GM12878 (cell line): ENCODE data around the gene TIMP4. TPM values are rescaled to one million over a fixed set of nuclear protein-coding genes. Genes with fewer than 3 reads are reported as not detected.
A peak's percentile ranks its signal among the peaks of the same experiment; 100 is the strongest.

Experiments used
- ATAC-seq: fragments of 200-7000 bp; cut with Tn5 transposase; 3 replicates; pipeline ENCODE4 v1.9.1; 2020; ENCODE audit warnings: mild to moderate bottlenecking, moderate library complexity
- BruUV-seq: library from RNA; stranded (reverse); fragments of 400-500 nt; replicated peaks from 2 replicates; lab custom pipeline; 2021; lab: Mats Ljungman, UMichigan
- CTCF ChIA-PET: fragments of 300-600 bp; sonication (Branson Sonifier 250); formaldehyde crosslinking; extraction: SDS; loops from one replicate; lab custom pipeline; 2021; ENCODE audit warnings: inconsistent platforms; lab: Yijun Ruan, JAX
- POLR2A ChIA-PET: fragments of 350-600 bp; formaldehyde crosslinking; extraction: SDS; loops from one replicate; lab custom pipeline; 2021; ENCODE audit warnings: inconsistent platforms; lab: Charles Lee
- RAD21 ChIA-PET: fragments of 300-600 bp; sonication (Branson Sonifier 250); formaldehyde crosslinking; loops from one replicate; lab custom pipeline; 2023; ENCODE audit warnings: antibody characterized with exemption; ENCODE audit not compliant: unreplicated experiment; lab: Charles Lee
- SMC1A ChIA-PET: fragments of 300-600 bp; sonication (Branson Sonifier 250); formaldehyde crosslinking; loops from one replicate; lab custom pipeline; 2023; ENCODE audit not compliant: unreplicated experiment, uncharacterized antibody; lab: Charles Lee
- DNase-seq: peaks from one replicate; pipeline ENCODE4 v3.0.0-alpha.2; 2011; ENCODE audit warnings: low read depth, low spot score
- FAIRE-seq: peaks from 3 replicates; lab custom pipeline; 2011; peaks lifted over from hg19 to GRCh38; lab: Jason Lieb, UNC
- H2AFZ ChIP-seq: 2 replicates; pipeline ENCODE4 v1.6.0; 2011; ENCODE audit warnings: low read depth, low read length, control low read depth; ENCODE audit not compliant: control insufficient read depth
- H3K27ac ChIP-seq: 2 replicates; pipeline ENCODE4 v1.5.1; 2011; ENCODE audit warnings: control low read depth; ENCODE audit not compliant: control insufficient read depth, insufficient read depth
- H3K27me3 ChIP-seq, 2 experiments: replicated peaks in 1 of 2; 2 replicates each; pipeline versions ENCODE4 v1.6.0 to v1.6.1; 2011; ENCODE audit warnings: low read length in 1 of 2; ENCODE audit not compliant: control insufficient read depth in 2 of 2, insufficient read depth in 2 of 2
- H3K36me3 ChIP-seq, 2 experiments: 2 replicates each; pipeline ENCODE4 v1.5.1; 2011; ENCODE audit warnings: low read length in 1 of 2; ENCODE audit not compliant: control insufficient read depth in 2 of 2, insufficient read depth in 2 of 2
- H3K4me1 ChIP-seq: 2 replicates; pipeline ENCODE4 v1.6.1; 2011; ENCODE audit warnings: mild to moderate bottlenecking, low read length, moderate library complexity, mixed read lengths; ENCODE audit not compliant: control insufficient read depth, insufficient read depth
- H3K4me2 ChIP-seq: 2 replicates; pipeline ENCODE4 v1.6.0; 2011; ENCODE audit warnings: control low read depth; ENCODE audit not compliant: control insufficient read depth, insufficient read depth
- H3K4me3 ChIP-seq: fragments of 200-600 bp; sonication (generic); 2 replicates; pipeline ENCODE4 v1.5.1; 2016
- H3K79me2 ChIP-seq: 2 replicates; pipeline ENCODE4 v1.6.0; 2011; ENCODE audit warnings: low read length; ENCODE audit not compliant: control insufficient read depth, insufficient read depth
- H3K9ac ChIP-seq: 2 replicates; pipeline ENCODE4 v1.8.0; 2011; ENCODE audit warnings: low read length, control low read depth, mixed read lengths; ENCODE audit not compliant: control insufficient read depth, insufficient read depth
- H3K9me3 ChIP-seq: replicated peaks from 3 replicates; pipeline ENCODE4 v1.5.1; 2011; ENCODE audit warnings: mild to moderate bottlenecking, low read length; ENCODE audit not compliant: control insufficient read depth, insufficient read depth
- H4K20me1 ChIP-seq: 2 replicates; pipeline ENCODE4 v1.6.0; 2011; ENCODE audit not compliant: control insufficient read depth, insufficient read depth
- ATF7 ChIP-seq: fragments of 450-650 bp; IDR thresholded peaks from 2 replicates; pipeline ENCODE4 v1.6.1; 2016; ENCODE audit warnings: low read depth, mild to moderate bottlenecking
- BACH1 ChIP-seq: fragments of 450-650 bp; IDR thresholded peaks from 2 replicates; pipeline ENCODE4 v1.6.1; 2017; ENCODE audit warnings: mild to moderate bottlenecking, borderline replicate concordance
- BCL3 ChIP-seq: IDR thresholded peaks from 2 replicates; pipeline ENCODE4 v1.6.1; 2011; ENCODE audit warnings: borderline replicate concordance, low read depth, mild to moderate bottlenecking, moderate library complexity, low read length; ENCODE audit not compliant: insufficient read depth, poor library complexity, severe bottlenecking
- BHLHE40 ChIP-seq, 2 experiments: fragments of 450-650 bp in 1 of 2; IDR thresholded peaks; 2 replicates each; pipeline ENCODE4 v1.6.1; 2011 to 2017; ENCODE audit warnings: low read depth in 2 of 2, borderline replicate concordance in 1 of 2, improper control_type of control experiment in 1 of 2, low read length in 1 of 2, mild to moderate bottlenecking in 1 of 2
- CBFB ChIP-seq: IDR thresholded peaks from 2 replicates; pipeline ENCODE4 v1.6.1; 2016; ENCODE audit warnings: antibody characterized with exemption, low read depth
- ETV6 ChIP-seq, 2 experiments: fragments of 450-650 bp in 1 of 2; IDR thresholded peaks in 1 of 2; conservative IDR thresholded peaks in 1 of 2; 2 replicates each; pipeline ENCODE4 v1.6.1; 2014; ENCODE audit warnings: antibody characterized with exemption in 1 of 2, borderline replicate concordance in 1 of 2, low read depth in 1 of 2, mild to moderate bottlenecking in 1 of 2, moderate library complexity in 1 of 2
- FOXM1 ChIP-seq: IDR thresholded peaks from 2 replicates; pipeline ENCODE4 v1.6.1; 2012; ENCODE audit warnings: low read depth, mild to moderate bottlenecking, inconsistent platforms, low read length, moderate library complexity
- IKZF2 ChIP-seq, 2 experiments: fragments of 450-650 bp; IDR thresholded peaks; 2 replicates each; pipeline ENCODE4 v1.6.1; 2017; ENCODE audit warnings: mild to moderate bottlenecking in 2 of 2, moderate library complexity in 2 of 2
- JUNB ChIP-seq: IDR thresholded peaks from 2 replicates; pipeline ENCODE4 v1.6.1; 2016; ENCODE audit warnings: antibody characterized with exemption, mild to moderate bottlenecking
- MTA2 ChIP-seq: fragments of 450-650 bp; IDR thresholded peaks from 2 replicates; pipeline ENCODE4 v1.6.1; 2016; ENCODE audit warnings: low read depth, mild to moderate bottlenecking, moderate library complexity
- MTA3 ChIP-seq: IDR thresholded peaks from 2 replicates; pipeline ENCODE4 v1.6.1; 2012; ENCODE audit warnings: low read length, inconsistent platforms, borderline replicate concordance
- NFIC ChIP-seq: IDR thresholded peaks from 2 replicates; pipeline ENCODE4 v1.6.1; 2012; ENCODE audit warnings: low read depth, mild to moderate bottlenecking, inconsistent platforms, low read length, moderate library complexity
- PML ChIP-seq: IDR thresholded peaks from 2 replicates; pipeline ENCODE4 v1.6.1; 2012; ENCODE audit warnings: low read length, inconsistent platforms
- RUNX3 ChIP-seq: IDR thresholded peaks from 2 replicates; pipeline ENCODE4 v1.6.1; 2012; ENCODE audit warnings: low read length, inconsistent platforms
- YY1 ChIP-seq: IDR thresholded peaks from 2 replicates; pipeline ENCODE4 v1.6.1; 2011; ENCODE audit warnings: low read depth, mild to moderate bottlenecking, low read length
- ZBTB4 ChIP-seq: fragments of 450-650 bp; formaldehyde crosslinking; IDR thresholded peaks from 2 replicates; pipeline ENCODE4 v1.4.0; 2022; ENCODE audit warnings: mild to moderate bottlenecking, moderate library complexity
- ZNF217 ChIP-seq: fragments of 450-650 bp; IDR thresholded peaks from 2 replicates; pipeline ENCODE4 v1.6.1; 2017; ENCODE audit warnings: antibody characterized with exemption, mild to moderate bottlenecking
- WGBS: methylation state at CpG from one replicate; pipeline ENCODE4 v1.1.6; 2016; ENCODE audit warnings: low lambda C conversion rate; ENCODE audit not compliant: insufficient replicate concordance, insufficient coverage; ENCODE audit errors: missing lambda C conversion rate; 5-methylcytosine and 5-hydroxymethylcytosine counted together
- in situ Hi-C: fragments of 300-500 bp; cut with MboI; formaldehyde crosslinking; loops from 9 replicates; pipeline ENCODE4 v1.14.3; 2018; ENCODE audit warnings: mixed read lengths
- intact Hi-C: fragments of 100-400 bp; cut with micrococcal nuclease; formaldehyde crosslinking; loops from one replicate; pipeline ENCODE4 v1.14.2; 2022; ENCODE audit not compliant: unreplicated experiment
- polyA plus RNA-seq, 11 experiments: library from polyadenylated mRNA; depleted of rRNA in 4 of 11; unstranded in 6 of 11; stranded (reverse) in 5 of 11; fragments of >200 nt; fragmentation: Nextera tagmentation in 4 of 11; fragmentation: Illumina TruSeq in 1 of 11; extraction: Ambion mirVana in 4 of 11; extraction: Trizol in 1 of 11; gene quantifications; 1 replicate in 1 of 11; 2 replicates in 10 of 11; pipeline versions ENCODE4 v1.2.1 to v1.2.3, GENCODE V29; 2011 to 2016; ENCODE audit warnings: inconsistent platforms in 2 of 11, missing spikeins in 2 of 11, low read depth in 1 of 11
- total RNA-seq, 4 experiments: library from RNA; depleted of rRNA in 3 of 4; stranded (reverse); fragments of >200 nt in 3 of 4; fragmentation: Illumina TruSeq in 1 of 4; extraction: Trizol in 1 of 4; gene quantifications; 2 replicates each; pipeline versions ENCODE4 v1.2.1 to v1.2.3, GENCODE V29; 2013 to 2021

TIMP4 gene
- total and polyA plus RNA-seq, 10 of the 15 experiments (the other 5 are each of a cell fraction or from before 2014, with no cell fraction given) = 0.07 TPM; not detected in 9

- TF ChIP-seq YY1 (0 out of 2 replicates have a peak, but pooled peaks have one; percentile 30), ETV6 (conservative IDR thresholded peaks at IDR 0.05 in 1 of 2, IDR thresholded peaks at IDR 0.05 in 1 of 2; ENCODE audit: borderline replicate concordance in 1 of 2, low read depth in 1 of 2) (no peak)
Observed at GRCh38 chr3:12194669-12195161, 36.0 kb upstream of the TIMP4 start (continued).

GRCh38 chr3:12194209-12194608 lies 35.5 kb upstream of the TIMP4 start:
- ChIA-PET POLR2A (interaction anchor here (0.6 to 1.3 kb wide), 6 partner anchors 9 to 453 kb away, joined by 3 to 4 read pairs (median 3); no protein-coding TSS in a partner anchor), CTCF (interaction anchor here (0.7 to 7.1 kb wide), 19 partner anchors 8 to 286 kb away, joined by 3 to 86 read pairs (median 5); no protein-coding TSS in a partner anchor), SMC1A (interaction anchor here (0.6 to 9.2 kb wide), 18 partner anchors 10 to 884 kb away, joined by 3 to 83 read pairs (median 3); no protein-coding TSS in a partner anchor), RAD21 (interaction anchor here (0.8 to 4.1 kb wide), 8 partner anchors 9 to 285 kb away, joined by 3 to 17 read pairs (median 12); no protein-coding TSS in a partner anchor)
- H3K79me2 ChIP-seq = no peaks in the 10 kb centered on the region
- 3% methylated on average over 3 of the region's 3 CpGs for WGBS
- no peaks in the 10 kb centered on the region for H3K36me3 ChIP-seq
- H3K4me2 ChIP-seq = peak overlapping the region; percentile 45
- H3K27ac ChIP-seq = peak overlapping the region; percentile 79; the same call in 1 of the 2 replicates
- ATAC-seq (peak; percentile 45), DNase-seq (peak; percentile 81), FAIRE-seq (no peak)
- no peak overlapping the region for H3K9ac ChIP-seq
- H2AFZ ChIP-seq = peak overlapping the region; percentile 19; the same call in 1 of the 2 replicates
- no TSS peak for BruUV-seq
- in situ Hi-C loops (no loop called here), intact Hi-C loops (loop anchor here (2.0 to 5.0 kb wide), 4 partner anchors 55 to 368 kb away; partner anchors contain the start of gene TSEN2)
- no peaks in the 10 kb centered on the region for H4K20me1 ChIP-seq
- no peak overlapping the region for H3K4me3 ChIP-seq
- H3K4me1 ChIP-seq = peaks cover 44% of the 10 kb centered on the region
- no peaks in the 10 kb centered on the region; the same call in 2 of the 3 replicates for H3K9me3 ChIP-seq
- no peaks in the 10 kb centered on the region for H3K27me3 ChIP-seq
- TF ChIP-seq IKZF2 (IDR thresholded peaks at IDR 0.05) (peak; percentile 7 to 17; a peak in 1 of 4 replicates), FOXM1 (0 out of 2 replicates have a peak, but pooled peaks have one; percentile 40), ZBTB4 (CRISPR knock-in tag) (no peak), CBFB (no peak), BACH1 (peak; percentile 88; the same call in 1 of the 2 replicates), BCL3 (peak; percentile 68), MTA3 (peak; percentile 64; the same call in 1 of the 2 replicates), PML (peak; percentile 36; the same call in 1 of the 2 replicates), ATF7 (peak; percentile 30; the same call in 1 of the 2 replicates), ZNF217 (no peak), BHLHE40 (IDR thresholded peaks at IDR 0.05; ENCODE audit: borderline replicate concordance in 1 of 2, low read depth in 2 of 2, low read length in 1 of 2) (no peak), RUNX3 (0 out of 2 replicates have a peak, but pooled peaks have one; percentile 31), JUNB (peak; percentile 20; the same call in 1 of the 2 replicates), NFIC (peak; percentile 80; the same call in 1 of the 2 replicates), MTA2 (no peak)
